Measurements from ENCODE around the gene P2RX1.
A peak's percentile ranks its signal among the peaks of the same experiment; 100 is the strongest.

The P2RX1 gene

GRCh38 chr17:3915995-3916696, at the start of gene P2RX1:
Gene P2RX1, minus strand, starts transcription at chr17:3916465. Its CDS starts 240 bp downstream, at chr17:3916225.
- DNase-seq = no peak

GRCh38 chr17:3965118-3965800, 49.0 kb upstream of the P2RX1 start:
- peak; percentile 61 for DNase-seq

GRCh38 chr17:3964203-3965117, 48.2 kb upstream of the P2RX1 start, which contains the start of gene ATP2A3:
Gene ATP2A3, minus strand, starts transcription at chr17:3964437. Its CDS starts 146 bp downstream, at chr17:3964291.
- peak; percentile 69 for DNase-seq

- peak; percentile 48 for DNase-seq
These were observed 47.3 kb upstream of the P2RX1 start for GRCh38 chr17:3963237-3964201.

- no peak for DNase-seq
These were observed 46.6 kb upstream of the P2RX1 start for GRCh38 chr17:3962965-3963236.

GRCh38 chr17:3962217-3962964, 46.1 kb upstream of the P2RX1 start:
- DNase-seq = no peak

- no peak for DNase-seq
These were observed 45.3 kb upstream of the P2RX1 start for GRCh38 chr17:3961564-3962047.

GRCh38 chr17:3960764-3961163, 44.5 kb upstream of the P2RX1 start:
- DNase-seq = no peak

- no peak for DNase-seq
These were observed 43.8 kb upstream of the P2RX1 start for GRCh38 chr17:3959921-3960601.

GRCh38 chr17:3959295-3959899, 43.1 kb upstream of the P2RX1 start:
- no peak for DNase-seq

- DNase-seq = no peak
These were observed 41.7 kb upstream of the P2RX1 start for GRCh38 chr17:3957735-3958599.

- DNase-seq = no peak
These were observed 40.7 kb upstream of the P2RX1 start for GRCh38 chr17:3956983-3957382.

GRCh38 chr17:3956327-3956957, 40.2 kb upstream of the P2RX1 start:
- no peak for DNase-seq

- no peak for DNase-seq
These were observed 39.4 kb upstream of the P2RX1 start for GRCh38 chr17:3955673-3955988.

GRCh38 chr17:3954976-3955672, 38.9 kb upstream of the P2RX1 start:
- no peak for DNase-seq

- no peak for DNase-seq
These were observed 37.8 kb upstream of the P2RX1 start for GRCh38 chr17:3954086-3954485.

GRCh38 chr17:3953542-3953941, 37.3 kb upstream of the P2RX1 start:
- no peak for DNase-seq

- DNase-seq = no peak
These were observed 35.9 kb upstream of the P2RX1 start for GRCh38 chr17:3952186-3952585.
